GM18499 (cell line): ENCODE results near the gene TNFSF18.
"Not testable (repeated sequence)": the region's sequence is repeated elsewhere in the genome, so short reads cannot be mapped to it uniquely, and the experiment has no call there.

Experiments
- ATAC-seq: cut with Tn5 transposase; IDR thresholded peaks from one replicate; pipeline ENCODE4 v1.9.1; 2021; ENCODE audit warnings: moderate number of reproducible peaks; ENCODE audit not compliant: insufficient read depth, unreplicated experiment

Gene TNFSF18

GRCh38 chr1:173050865-173051264 lies at the start of gene TNFSF18:
Gene TNFSF18, minus strand, starts transcription at chr1:173050941. Its CDS starts 45 bp downstream, at chr1:173050896.
- no peak for ATAC-seq

- no peak for ATAC-seq
Measured at GRCh38 chr1:173099166-173099565, 48.4 kb upstream of the TNFSF18 start.

GRCh38 chr1:173098117-173098516 lies 47.4 kb upstream of the TNFSF18 start:
- no peak for ATAC-seq

- no peak for ATAC-seq
Measured at GRCh38 chr1:173097001-173097400, 46.3 kb upstream of the TNFSF18 start.

GRCh38 chr1:173095632-173096031 lies 44.9 kb upstream of the TNFSF18 start:
- ATAC-seq, result no peak

- ATAC-seq, result no peak
Measured at GRCh38 chr1:173094541-173094940, 43.8 kb upstream of the TNFSF18 start.

- no peak for ATAC-seq
Measured at GRCh38 chr1:173093691-173094445, 43.1 kb upstream of the TNFSF18 start.

- ATAC-seq, result no peak
Measured at GRCh38 chr1:173084292-173084691, 33.6 kb upstream of the TNFSF18 start.

- ATAC-seq, result no peak
Measured at GRCh38 chr1:173082913-173083312, 32.2 kb upstream of the TNFSF18 start.

- ATAC-seq, result not testable (repeated sequence)
Measured at GRCh38 chr1:173074217-173074616, 23.5 kb upstream of the TNFSF18 start.

- no peak for ATAC-seq
Measured at GRCh38 chr1:173064011-173064410, 13.3 kb upstream of the TNFSF18 start.

- ATAC-seq, result no peak
Measured at GRCh38 chr1:173063171-173063570, 12.4 kb upstream of the TNFSF18 start.

GRCh38 chr1:173062150-173062938 lies 11.6 kb upstream of the TNFSF18 start:
- no peak for ATAC-seq

- ATAC-seq, result no peak
Measured at GRCh38 chr1:173058556-173058955, 7.8 kb upstream of the TNFSF18 start.

GRCh38 chr1:173057984-173058383 lies 7.2 kb upstream of the TNFSF18 start:
- no peak for ATAC-seq

GRCh38 chr1:173056365-173056764 lies 5.6 kb upstream of the TNFSF18 start:
- ATAC-seq, result no peak

GRCh38 chr1:173052681-173053196 lies 2.0 kb upstream of the TNFSF18 start:
- no peak for ATAC-seq

GRCh38 chr1:173049322-173049633 lies 1.5 kb downstream of the TNFSF18 start:
- ATAC-seq, result no peak

- ATAC-seq, result no peak
Measured at GRCh38 chr1:173048621-173049321, 2.0 kb downstream of the TNFSF18 start.

GRCh38 chr1:173044656-173045055 lies 6.1 kb downstream of the TNFSF18 start:
- ATAC-seq, result no peak

GRCh38 chr1:173043253-173043652 lies 7.5 kb downstream of the TNFSF18 start:
- ATAC-seq, result no peak
